ENCODE measurements around the gene ABCC1. TPM values are rescaled to one million over a fixed set of nuclear protein-coding genes. Genes with fewer than 3 reads are reported as not detected.

ABCC1 gene
- total and polyA plus RNA-seq, 2 of the 4 experiments (the other 2 are of a cell fraction), result 39.4 to 66.0 TPM

- H4K20me1 ChIP-seq (ENCODE audit: insufficient read depth, low read length), result peaks cover 28% of the 10 kb centered on the region
- H3K9ac ChIP-seq (ENCODE audit: low read depth, low read length), result no peak overlapping the region
- no peak overlapping the region for H4K8ac ChIP-seq (ENCODE audit: low read depth in 2 of 2, low read length in 2 of 2)
- peaks cover 7% of the 10 kb centered on the region for H3K4me1 ChIP-seq (ENCODE audit: control insufficient read depth, insufficient read depth, low read length)
- no peak for DNase-seq
- H3K9me3 ChIP-seq (ENCODE audit: control insufficient read depth, insufficient read depth, low read length), result no peaks in the 10 kb centered on the region
- no peak overlapping the region for H2AFZ ChIP-seq (replicated peaks; ENCODE audit: low read length, poor library complexity)
- intact Hi-C loops (cut with micrococcal nuclease), result no loop called here
- no peak overlapping the region for H3K56ac ChIP-seq (ENCODE audit: extremely low read depth, insufficient read depth, low read length)
- H2BK20ac ChIP-seq (ENCODE audit: low read depth, low read length), result no peak overlapping the region
- no peak overlapping the region for H3K23ac ChIP-seq (ENCODE audit: low read depth, low read length)
- ChIA-PET CTCF (interaction anchor here (0.7 kb wide), 1 partner anchor 98 kb away, joined by 3 read pairs; no protein-coding TSS in a partner anchor), POLR2A (ENCODE audit: unreplicated experiment) (no interaction called here)
- no peak overlapping the region for H4K5ac ChIP-seq (ENCODE audit: low read depth, low read length)
- no peak overlapping the region for H3K4me3 ChIP-seq (ENCODE audit: insufficient read depth, low read depth, low read length)
- peaks cover 77% of the 10 kb centered on the region for H3K36me3 ChIP-seq (ENCODE audit: control insufficient read depth, insufficient read depth, low read length)
- no peak overlapping the region for H3K4me2 ChIP-seq (ENCODE audit: low read depth, low read length)
- peaks cover 16% of the 10 kb centered on the region; the same call in 1 of the 2 replicates for H3K9me1 ChIP-seq (ENCODE audit: insufficient read depth, low read length)
- dilution Hi-C loops (cut with HindIII; ENCODE audit: low sequenced_read_pairs, unreplicated experiment), result no loop called here
- H2BK120ac ChIP-seq (ENCODE audit: low read depth, low read length), result no peak overlapping the region
- no peaks in the 10 kb centered on the region for H3K27me3 ChIP-seq (ENCODE audit: control insufficient read depth, insufficient read depth, low read length)
- no peak overlapping the region for H2AK5ac ChIP-seq (ENCODE audit: low read depth, low read length)
- TF ChIP-seq USF2 (IDR thresholded peaks at IDR 0.05; ENCODE audit: low read depth, low read length) (no peak), POLR2A (IDR thresholded peaks at IDR 0.05; ENCODE audit: low read depth, low read length) (no peak), MAZ (IDR thresholded peaks at IDR 0.05; ENCODE audit: borderline replicate concordance, low read depth, low read length) (no peak), RAD21 (IDR thresholded peaks at IDR 0.05; ENCODE audit: low read length) (no peak), MAFK (IDR thresholded peaks at IDR 0.05; ENCODE audit: low read depth, low read length) (no peak), CTCF (conservative IDR thresholded peaks at IDR 0.05; ENCODE audit: low read depth, low read length) (no peak), RFX5 (IDR thresholded peaks at IDR 0.05; ENCODE audit: low read depth, low read length) (no peak), FOS (IDR thresholded peaks at IDR 0.05; ENCODE audit: low read depth, low read length) (no peak), BHLHE40 (IDR thresholded peaks at IDR 0.05; ENCODE audit: low read depth, low read length) (no peak), CEBPB (IDR thresholded peaks at IDR 0.05; ENCODE audit: low read depth, low read length) (no peak), RCOR1 (IDR thresholded peaks at IDR 0.05; ENCODE audit: insufficient replicate concordance, low read length) (no peak), NFE2L2 (IDR thresholded peaks at IDR 0.05; ENCODE audit: low read depth, low read length) (no peak), SMC3 (IDR thresholded peaks at IDR 0.05; ENCODE audit: low read depth, low read length) (no peak), MXI1 (IDR thresholded peaks at IDR 0.05; ENCODE audit: borderline replicate concordance, low read depth, low read length) (no peak), CHD1 (IDR thresholded peaks at IDR 0.05; ENCODE audit: low read depth, low read length) (no peak)
- TF ChIP-seq, protein P1, sequence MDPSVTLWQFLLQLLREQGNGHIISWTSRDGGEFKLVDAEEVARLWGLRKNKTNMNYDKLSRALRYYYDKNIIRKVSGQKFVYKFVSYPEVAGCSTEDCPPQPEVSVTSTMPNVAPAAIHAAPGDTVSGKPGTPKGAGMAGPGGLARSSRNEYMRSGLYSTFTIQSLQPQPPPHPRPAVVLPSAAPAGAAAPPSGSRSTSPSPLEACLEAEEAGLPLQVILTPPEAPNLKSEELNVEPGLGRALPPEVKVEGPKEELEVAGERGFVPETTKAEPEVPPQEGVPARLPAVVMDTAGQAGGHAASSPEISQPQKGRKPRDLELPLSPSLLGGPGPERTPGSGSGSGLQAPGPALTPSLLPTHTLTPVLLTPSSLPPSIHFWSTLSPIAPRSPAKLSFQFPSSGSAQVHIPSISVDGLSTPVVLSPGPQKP (IDR thresholded peaks at IDR 0.05; ENCODE audit: borderline replicate concordance, low read depth, low read length), result no peak
- ATAC-seq (ENCODE audit: low read depth), result no peak
- H3K27ac ChIP-seq (ENCODE audit: insufficient read depth, low read length), result no peak overlapping the region
- H2BK15ac ChIP-seq (ENCODE audit: low read depth, low read length), result no peak overlapping the region
- in situ Hi-C loops (cut with MboI; ENCODE audit: low sequenced_read_pairs), result no loop called here
- H2BK5ac ChIP-seq (ENCODE audit: low read depth, low read length, poor library complexity, severe bottlenecking), result no peak overlapping the region
- no peak overlapping the region for H4K91ac ChIP-seq (ENCODE audit: insufficient read depth, low read depth, low read length)
- no TSS peak for BruUV-seq (replicated peaks)
- WGBS, 2 experiments (ENCODE audit: extremely low coverage in 2 of 2, insufficient read length in 1 of 2), result 100% methylated on average over 1 of the region's 6 CpGs; no CpG with 5 or more reads in 1 of the 2 experiments
- no peak overlapping the region for H3K4ac ChIP-seq (ENCODE audit: low read depth, low read length)
- H2AK9ac ChIP-seq (replicated peaks; ENCODE audit: low read depth, low read length, poor library complexity), result no peak overlapping the region
- no peak overlapping the region for H3K14ac ChIP-seq (replicated peaks; ENCODE audit: low read depth, low read length)
- peaks cover 39 to 71% of the 10 kb centered on the region in 2 experiments for H3K79me1 ChIP-seq (ENCODE audit: low read depth in 1 of 2, low read length in 2 of 2)
- H3K18ac ChIP-seq (ENCODE audit: low read depth, low read length), result no peak overlapping the region
Observed at GRCh38 chr16:16057102-16057501, 107.7 kb downstream of the ABCC1 start.

Data from IMR-90 (cell line).